Vagina (tissue), 2 donors: ENCODE measurements around the gene MAP3K9.

Experiments used
- CTCF ChIP-seq, 3 experiments: fragments of 450-650 bp in 2 of 3; fragments of 200-600 bp in 1 of 3; sonication (generic) in 1 of 3; IDR thresholded peaks; one replicate each; pipeline ENCODE4 v1.5.1; 2017 to 2019; ENCODE audit warnings: antibody characterized with exemption in 3 of 3, mild to moderate bottlenecking in 2 of 3, moderate library complexity in 2 of 3
- POLR2AphosphoS5 ChIP-seq, 2 donors: sonication (generic); formaldehyde crosslinking; IDR thresholded peaks; one replicate each; pipeline ENCODE4 v1.9.0; 2017; ENCODE audit warnings: antibody characterized with exemption in 2 of 2, mild to moderate bottlenecking in 2 of 2, low read depth in 1 of 2; ENCODE audit not compliant: insufficient read depth in 1 of 2

GRCh38 chr14:70827347-70827746, 18.0 kb upstream of the MAP3K9 start:
- TF ChIP-seq CTCF (IDR thresholded peaks at IDR 0.05) (no peak), POLR2AphosphoS5 (IDR thresholded peaks at IDR 0.05; ENCODE audit: insufficient read depth in 1 of 2, low read depth in 1 of 2) (no peak)
